Measurements from ENCODE around the gene FCHSD1. TPM values are rescaled to one million over a fixed set of nuclear protein-coding genes. Genes with fewer than 3 reads are reported as not detected.

Gene FCHSD1
- total RNA-seq, 2 experiments from 2014 or later: 31.9 to 55.3 TPM

DNA sequence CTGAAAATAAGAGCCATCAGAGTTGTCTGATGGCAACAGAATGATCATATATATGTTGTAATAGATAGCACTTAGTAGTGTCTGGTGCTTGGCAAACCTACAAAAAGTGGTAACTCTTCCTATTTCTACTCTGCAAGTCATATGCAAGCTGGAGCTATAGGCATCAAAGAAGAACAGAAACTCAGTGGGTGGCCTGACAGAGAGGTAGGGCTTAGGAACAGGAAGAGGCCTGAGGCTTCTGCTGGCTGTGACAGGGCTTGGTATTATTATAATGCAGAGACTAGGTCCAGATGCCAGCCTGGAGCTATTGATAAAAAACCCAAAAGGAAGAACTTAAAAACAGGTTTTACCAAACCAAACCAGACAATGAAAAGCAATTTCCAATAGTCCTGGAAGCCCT, 28.0 kb downstream of the FCHSD1 start:
- Histone ChIP-seq H2AFZ (ENCODE audit: low read length) (no peak overlapping the region), H3K4me3 (ENCODE audit: low read depth, low read length, poor library complexity, severe bottlenecking) (peak overlapping the region; percentile 31), H3K9me2 (ENCODE audit: insufficient read depth, low read length) (no peaks in the 10 kb centered on the region), H3K36me3 (ENCODE audit: insufficient read depth, low read length) (peaks cover 84% of the 10 kb centered on the region), H4K20me1 (ENCODE audit: insufficient read depth, low read length) (no peaks in the 10 kb centered on the region), H3K4me1 (ENCODE audit: insufficient read depth, low read length, poor library complexity, severe bottlenecking) (peaks cover 23% of the 10 kb centered on the region), H3K9me3 (ENCODE audit: low read length) (no peaks in the 10 kb centered on the region), H3K27ac (ENCODE audit: low read depth, low read length, poor library complexity, severe bottlenecking) (peak overlapping the region; percentile 71), H3K4me2 (ENCODE audit: low read length) (peak overlapping the region; percentile 68), H3K79me2 (ENCODE audit: insufficient read depth, low read depth, low read length) (peaks cover 4% of the 10 kb centered on the region; the same call in 1 of the 2 replicates)
- TF ChIP-seq, protein P1, sequence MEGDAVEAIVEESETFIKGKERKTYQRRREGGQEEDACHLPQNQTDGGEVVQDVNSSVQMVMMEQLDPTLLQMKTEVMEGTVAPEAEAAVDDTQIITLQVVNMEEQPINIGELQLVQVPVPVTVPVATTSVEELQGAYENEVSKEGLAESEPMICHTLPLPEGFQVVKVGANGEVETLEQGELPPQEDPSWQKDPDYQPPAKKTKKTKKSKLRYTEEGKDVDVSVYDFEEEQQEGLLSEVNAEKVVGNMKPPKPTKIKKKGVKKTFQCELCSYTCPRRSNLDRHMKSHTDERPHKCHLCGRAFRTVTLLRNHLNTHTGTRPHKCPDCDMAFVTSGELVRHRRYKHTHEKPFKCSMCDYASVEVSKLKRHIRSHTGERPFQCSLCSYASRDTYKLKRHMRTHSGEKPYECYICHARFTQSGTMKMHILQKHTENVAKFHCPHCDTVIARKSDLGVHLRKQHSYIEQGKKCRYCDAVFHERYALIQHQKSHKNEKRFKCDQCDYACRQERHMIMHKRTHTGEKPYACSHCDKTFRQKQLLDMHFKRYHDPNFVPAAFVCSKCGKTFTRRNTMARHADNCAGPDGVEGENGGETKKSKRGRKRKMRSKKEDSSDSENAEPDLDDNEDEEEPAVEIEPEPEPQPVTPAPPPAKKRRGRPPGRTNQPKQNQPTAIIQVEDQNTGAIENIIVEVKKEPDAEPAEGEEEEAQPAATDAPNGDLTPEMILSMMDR (conservative IDR thresholded peaks at IDR 0.05; ENCODE audit: low read length): no peak
- no peak for TF ChIP-seq EZH2phosphoT487 (IDR thresholded peaks at IDR 0.05; ENCODE audit: borderline replicate concordance, low read depth, low read length)
- POLR2A ChIA-PET: interaction anchor here (1.1 to 8.3 kb wide), 4 partner anchors 12 to 31 kb away, joined by 4 to 101 read pairs (median 8); partner anchors contain the start of genes HDAC3 and RELL2
- BruUV-seq (replicated peaks): no TSS peak
- DNase-seq (ENCODE audit: low spot score): peak; percentile 80
- intact Hi-C loops (cut with micrococcal nuclease; ENCODE audit: unreplicated experiment): no loop called here
- CTCF ChIA-PET (ENCODE audit: unreplicated experiment): no interaction called here

DNA sequence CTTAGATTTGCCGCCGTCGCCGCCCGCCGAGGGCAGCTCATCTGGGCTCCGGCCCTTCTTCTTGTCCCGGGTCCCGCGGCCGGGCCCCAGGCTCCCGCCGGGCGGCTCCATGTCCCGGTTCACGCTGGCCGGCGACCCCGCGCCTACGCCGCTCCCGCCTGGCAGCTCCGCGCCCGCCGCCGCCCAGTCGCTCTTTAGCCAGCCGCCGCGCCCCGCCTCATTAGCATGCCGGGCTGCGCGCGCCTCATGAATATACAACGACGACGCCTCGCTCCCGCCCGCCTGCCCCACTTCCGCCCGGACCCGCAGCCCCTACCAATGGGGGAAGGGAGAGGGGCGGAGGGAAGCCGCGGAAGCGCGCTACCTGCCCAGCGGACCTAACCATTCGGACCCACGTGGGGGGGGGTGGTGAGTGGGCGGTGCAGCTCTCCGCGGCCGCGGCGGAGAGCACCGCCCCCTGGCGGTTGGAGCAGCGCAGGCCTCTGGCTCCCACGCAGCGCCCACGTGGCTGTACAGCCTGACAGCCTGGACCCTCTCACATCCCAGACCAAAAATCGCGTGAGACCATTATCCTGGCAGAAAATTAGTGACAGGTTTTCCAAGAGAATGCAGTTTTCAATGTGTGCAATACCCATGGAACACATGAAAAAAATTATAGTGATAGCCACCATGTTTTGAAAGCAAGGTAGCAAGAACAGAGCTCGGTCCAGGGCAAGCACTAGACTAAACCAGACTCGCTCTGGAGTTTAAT, 32.2 kb downstream of the FCHSD1 start, which contains the start of gene DIAPH1:
Gene DIAPH1, minus strand, starts transcription at position 197 of the 751 bp plus-strand sequence. Its CDS starts 86 bp downstream, at position 111.
- Histone ChIP-seq H3K4me2 (ENCODE audit: low read length) (peak within 1 kb of the TSS; percentile 89), H3K4me3 (ENCODE audit: low read depth, low read length, poor library complexity, severe bottlenecking) (peak within 1 kb of the TSS; percentile 98), H3K36me3 (ENCODE audit: insufficient read depth, low read length) (peaks cover 65% of the 10 kb centered on the region), H3K27ac (ENCODE audit: low read depth, low read length, poor library complexity, severe bottlenecking) (peak within 1 kb of the TSS; percentile 63), H3K79me2 (ENCODE audit: insufficient read depth, low read depth, low read length) (peaks cover 42% of the 10 kb centered on the region), H4K20me1 (ENCODE audit: insufficient read depth, low read length) (peaks cover 13% of the 10 kb centered on the region; the same call in 1 of the 2 replicates), H3K4me1 (ENCODE audit: insufficient read depth, low read length, poor library complexity, severe bottlenecking) (peaks cover 54% of the 10 kb centered on the region), H2AFZ (ENCODE audit: low read length) (peak within 1 kb of the TSS; percentile 53), H3K9me2 (ENCODE audit: insufficient read depth, low read length) (no peaks in the 10 kb centered on the region), H3K9me3 (ENCODE audit: low read length) (no peaks in the 10 kb centered on the region)
- POLR2A ChIA-PET: interaction anchor here (1.1 to 8.3 kb wide), 6 partner anchors 11 to 26 kb away, joined by 3 to 101 read pairs (median 24); partner anchors contain the start of genes HDAC3 and RELL2
- TF ChIP-seq EZH2phosphoT487 (IDR thresholded peaks at IDR 0.05; ENCODE audit: borderline replicate concordance, low read depth, low read length): no peak
- TF ChIP-seq, protein P1 (conservative IDR thresholded peaks at IDR 0.05; ENCODE audit: low read length): peak; percentile 97
- BruUV-seq (replicated peaks): no TSS peak
- CTCF ChIA-PET (ENCODE audit: unreplicated experiment): interaction anchor here (0.7 to 2.4 kb wide), 6 partner anchors 12 to 52 kb away, joined by 3 to 24 read pairs (median 5); partner anchors contain the start of gene RELL2
- peak; percentile 98 for DNase-seq (ENCODE audit: low spot score)
- intact Hi-C loops (cut with micrococcal nuclease; ENCODE audit: unreplicated experiment): loop anchor here (1.0 to 10.0 kb wide), 5 partner anchors 17 to 104 kb away; partner anchors contain the start of genes HDAC3 and RELL2

Data from OCI-LY7 (cell line).